Small intestine (tissue), 7 donors: ENCODE results near the gene GALNT18. TPM values are rescaled to one million over a fixed set of nuclear protein-coding genes. Genes with fewer than 3 reads are reported as not detected.

Source experiments
- DNase-seq, 2 donors: peaks; one replicate each; pipeline versions ENCODE4 v3.0.0 to v3.0.0-alpha.2; 2013
- FAIRE-seq: peaks from 2 replicates; lab custom pipeline; 2012; peaks lifted over from hg19 to GRCh38; lab: Jason Lieb, UNC
- H3K27ac ChIP-seq, 3 donors: one replicate each; pipeline ENCODE4 v1.5.1; 2013; ENCODE audit warnings: low read length in 2 of 3, mild to moderate bottlenecking in 2 of 3, control low read depth in 1 of 3, inconsistent platforms in 1 of 3, low read depth in 1 of 3, moderate library complexity in 1 of 3
- H3K27me3 ChIP-seq, 3 donors: one replicate each; pipeline ENCODE4 v1.6.1; 2013; ENCODE audit warnings: low read length in 3 of 3, inconsistent platforms in 1 of 3; ENCODE audit not compliant: control insufficient read depth in 3 of 3, insufficient read depth in 3 of 3
- H3K36me3 ChIP-seq, 3 donors: one replicate each; pipeline ENCODE4 v1.6.1; 2013; ENCODE audit warnings: low read length in 3 of 3, inconsistent platforms in 1 of 3, low read depth in 1 of 3, mild to moderate bottlenecking in 1 of 3, moderate library complexity in 1 of 3; ENCODE audit not compliant: control insufficient read depth in 3 of 3, insufficient read depth in 2 of 3
- H3K4me1 ChIP-seq, 3 donors: one replicate each; pipeline ENCODE4 v1.6.1; 2013; ENCODE audit warnings: low read length in 2 of 3, inconsistent platforms in 1 of 3, low read depth in 1 of 3, mild to moderate bottlenecking in 1 of 3, moderate library complexity in 1 of 3; ENCODE audit not compliant: control insufficient read depth in 3 of 3, insufficient read depth in 2 of 3
- H3K4me3 ChIP-seq, 3 donors: one replicate each; pipeline ENCODE4 v1.5.1; 2013; ENCODE audit warnings: low read length in 3 of 3, control low read depth in 1 of 3, inconsistent platforms in 1 of 3, low read depth in 1 of 3, mild to moderate bottlenecking in 1 of 3, moderate library complexity in 1 of 3
- H3K9me3 ChIP-seq, 2 donors: one replicate each; pipeline ENCODE4 v1.6.1; 2013; ENCODE audit warnings: low read depth in 1 of 2, low read length in 1 of 2; ENCODE audit not compliant: control insufficient read depth in 2 of 2, insufficient read depth in 1 of 2
- WGBS, 3 donors: extraction: QIAGEN DNeasy Blood & Tissue Kit; methylation state at CpG; one replicate each; pipeline ENCODE4 v1.1.7; 2013; 5-methylcytosine and 5-hydroxymethylcytosine counted together
- polyA plus RNA-seq, 4 donors: library from polyadenylated mRNA; stranded (reverse) in 3 of 4; unstranded in 1 of 4; fragments of 200-250 nt in 3 of 4; fragments of 120-200 nt in 1 of 4; gene quantifications; one replicate each; pipeline versions ENCODE4 v1.2.1 to v1.2.3, GENCODE V29; 2013
- donor health status: healthy with polysubstance abuse.
- donor health status: control.
- donor health status: control.
- donor health status: Bipolar disorder and iron deficiency.
- donor health status: healthy.

Gene GALNT18
- polyA plus RNA-seq, 4 donors, result 0.45 to 18.9 (median 1.5) TPM

DNA sequence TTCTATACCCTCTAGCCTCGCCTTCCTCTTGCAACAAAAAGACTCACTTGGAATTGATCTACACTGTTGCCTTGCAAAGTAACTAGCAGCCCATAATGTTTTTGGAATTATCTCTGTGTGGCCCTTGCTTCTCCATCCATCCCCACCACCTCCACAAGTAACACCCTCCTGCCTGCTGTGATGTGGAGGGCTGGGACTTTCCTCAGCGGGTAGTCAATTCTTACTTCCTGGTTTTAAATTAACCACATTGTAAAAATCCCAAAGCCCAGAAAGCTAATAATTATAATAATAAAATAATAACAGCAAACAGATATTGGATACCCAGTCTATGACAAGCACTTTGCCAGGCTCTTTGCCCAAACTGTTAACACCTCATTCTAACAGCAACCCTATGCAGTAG is 40.8 kb upstream of the GALNT18 start:
- peaks cover 0 to 15% (median 3%) of the 10 kb centered on the region in 3 donors for H3K27me3 ChIP-seq
- H3K9me3 ChIP-seq, result peaks cover 0 to 4% of the 10 kb centered on the region in 2 donors
- H3K4me1 ChIP-seq, result no peaks in the 10 kb centered on the region
- FAIRE-seq (no peak), DNase-seq (no peak)
- H3K27ac ChIP-seq, result no peak overlapping the region
- WGBS, 3 donors, result 50 to 76% (median 56%) methylated on average over 2 of the region's 2 CpGs
- no peaks in the 10 kb centered on the region for H3K36me3 ChIP-seq
- no peak overlapping the region for H3K4me3 ChIP-seq

DNA sequence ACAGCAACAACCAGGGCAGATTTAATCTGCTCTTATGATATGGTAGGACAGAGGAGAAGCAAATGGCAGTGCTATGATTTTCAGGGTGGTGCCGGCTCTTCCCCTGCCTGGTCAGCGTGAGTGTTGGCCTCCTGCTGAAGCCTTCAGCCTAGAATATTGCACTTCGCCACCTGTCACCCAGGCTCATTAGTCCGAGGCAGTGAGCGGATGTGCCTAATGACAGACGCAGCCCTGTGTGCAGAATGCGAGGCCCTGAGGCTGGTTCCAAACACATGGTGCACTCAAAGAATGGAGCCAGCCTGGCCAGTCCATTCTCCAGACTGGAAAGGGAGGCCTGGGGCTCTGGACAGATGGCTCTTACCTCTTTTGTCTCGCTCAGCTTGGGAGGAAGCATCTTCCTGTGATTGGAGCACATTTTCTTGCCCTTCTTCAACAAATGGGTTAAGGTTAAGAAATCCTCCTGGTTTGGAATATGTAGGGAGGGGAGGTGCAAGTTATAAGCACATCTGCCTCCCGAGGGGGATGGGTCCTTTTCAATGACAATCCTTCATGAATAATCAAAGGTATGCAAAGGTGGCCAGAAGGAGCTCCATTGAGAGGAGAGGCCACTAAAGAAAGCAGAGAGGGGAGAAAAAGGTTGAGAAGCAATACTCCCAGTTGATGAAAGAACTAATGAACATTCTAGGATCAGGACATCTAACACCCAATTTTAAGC is 39.7 kb upstream of the GALNT18 start:
- Histone ChIP-seq H3K27me3 (peaks cover 0 to 15% (median 8%) of the 10 kb centered on the region in 3 donors), H3K9me3 (no peaks in the 10 kb centered on the region), H3K4me1 (no peaks in the 10 kb centered on the region), H3K36me3 (no peaks in the 10 kb centered on the region), H3K4me3 (no peak overlapping the region), H3K27ac (no peak overlapping the region)
- 80 to 84% (median 81%) methylated on average over 9 of the region's 9 CpGs for WGBS, 3 donors
- DNase-seq (no peak), FAIRE-seq (no peak)

DNA sequence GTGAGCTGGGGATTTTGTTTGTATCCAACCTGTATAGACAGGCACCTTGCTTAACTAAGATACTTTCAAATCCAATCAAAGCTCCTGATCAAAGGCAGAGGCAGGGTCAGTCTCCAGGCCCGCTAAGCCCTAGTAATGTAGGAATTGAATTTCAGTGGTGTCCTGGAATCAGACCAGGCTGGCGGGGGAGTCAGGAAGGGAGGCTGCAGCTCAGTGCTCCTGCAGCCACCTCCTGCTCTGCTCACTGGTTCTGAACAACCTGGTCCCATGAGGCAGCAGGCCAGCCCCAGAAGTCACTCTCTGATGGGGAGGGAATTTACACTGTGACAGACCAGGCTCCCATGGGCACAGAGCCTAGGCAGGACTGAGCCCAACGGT is 38.5 kb upstream of the GALNT18 start:
- FAIRE-seq (no peak), DNase-seq (no peak)
- Histone ChIP-seq H3K4me3 (no peak overlapping the region), H3K27me3 (peaks cover 0 to 14% (median 8%) of the 10 kb centered on the region in 3 donors), H3K4me1 (no peaks in the 10 kb centered on the region), H3K36me3 (no peaks in the 10 kb centered on the region), H3K9me3 (no peaks in the 10 kb centered on the region), H3K27ac (no peak overlapping the region)
- WGBS, 3 donors, result 77 to 87% (median 79%) methylated on average over 3 of the region's 3 CpGs

DNA sequence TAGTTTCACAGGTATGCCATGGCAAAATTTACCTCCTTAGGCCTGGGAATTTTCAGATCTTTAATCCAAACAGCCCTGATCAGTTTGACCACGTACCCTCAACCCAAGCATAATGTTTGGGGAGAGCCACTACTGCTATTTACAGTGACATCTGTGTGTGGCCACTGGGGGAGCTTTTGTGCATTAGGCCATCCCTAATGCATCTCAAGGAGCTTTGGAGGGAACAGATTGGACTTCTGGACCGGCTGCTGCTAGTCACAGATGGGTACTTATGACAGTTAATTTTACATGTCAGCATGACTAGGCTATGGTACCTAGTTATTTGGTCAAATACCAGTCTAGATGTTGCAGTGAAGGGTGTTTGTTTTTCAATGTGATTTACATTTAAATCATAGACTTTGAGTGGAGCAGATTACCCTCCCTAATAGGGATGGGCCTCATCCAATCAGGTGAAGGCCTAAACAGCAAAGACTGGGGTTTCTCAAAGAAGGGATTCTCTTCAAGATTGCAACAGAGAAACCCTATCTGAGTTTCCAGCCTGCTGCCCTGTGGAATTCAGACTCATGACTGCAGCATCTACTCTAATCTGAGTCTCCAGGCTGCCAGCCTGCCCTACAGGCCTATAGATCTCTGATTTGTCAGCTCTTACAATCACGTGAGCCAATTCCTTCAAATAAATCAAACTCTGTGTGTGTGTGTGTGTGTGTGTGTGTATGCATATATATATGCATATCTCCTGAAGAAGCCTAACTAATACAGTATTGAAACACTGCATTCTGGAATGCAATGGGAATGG is 38.0 kb upstream of the GALNT18 start:
- H3K4me3 ChIP-seq, result no peak overlapping the region
- no peaks in the 10 kb centered on the region for H3K4me1 ChIP-seq
- DNase-seq (no peak), FAIRE-seq (no peak)
- no peaks in the 10 kb centered on the region for H3K36me3 ChIP-seq
- 68 to 75% (median 71%) methylated on average over 3 of the region's 3 CpGs for WGBS, 3 donors
- H3K27ac ChIP-seq, result no peak overlapping the region
- H3K9me3 ChIP-seq, result no peaks in the 10 kb centered on the region
- peaks cover 0 to 11% (median 8%) of the 10 kb centered on the region in 3 donors for H3K27me3 ChIP-seq

DNA sequence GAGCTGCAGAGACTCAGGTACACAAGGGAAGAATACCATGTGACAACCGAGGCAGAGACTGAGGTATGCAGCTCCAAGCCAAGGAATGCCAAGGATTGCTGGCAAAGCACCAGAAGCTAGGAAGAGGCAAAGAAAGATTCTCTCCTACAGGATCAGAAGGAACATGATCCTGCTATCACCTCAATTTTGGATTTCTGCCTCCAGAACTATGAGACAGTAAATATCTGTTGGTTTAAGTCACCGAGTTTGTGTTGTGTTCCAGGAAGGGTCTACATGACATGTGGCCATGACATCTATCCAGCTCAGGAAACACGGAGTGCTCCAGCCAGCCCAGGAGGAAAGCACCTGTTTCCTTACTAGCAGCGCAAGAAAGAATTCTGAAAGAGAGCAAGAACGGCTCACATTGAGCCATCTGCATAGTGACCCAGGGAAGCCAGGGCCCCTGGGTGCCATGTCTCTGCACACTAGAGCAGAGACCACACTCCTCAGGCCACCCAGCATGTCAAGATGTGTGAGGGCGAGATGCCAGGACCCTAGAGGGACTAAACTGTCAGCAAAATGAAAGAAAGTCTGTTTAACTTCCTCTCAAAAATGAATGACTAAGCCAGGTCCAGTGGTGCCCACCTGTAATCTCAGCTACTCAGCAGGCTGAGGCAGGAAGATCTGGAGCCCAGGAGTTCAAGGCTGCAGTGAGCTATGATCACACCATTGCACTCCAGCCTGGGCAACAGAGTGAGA is 35.6 kb upstream of the GALNT18 start:
- H3K4me1 ChIP-seq, result no peaks in the 10 kb centered on the region
- H3K9me3 ChIP-seq, result no peaks in the 10 kb centered on the region
- H3K4me3 ChIP-seq, result no peak overlapping the region
- no peak for DNase-seq
- 54 to 64% (median 58%) methylated on average over 6 of the region's 6 CpGs for WGBS, 3 donors
- H3K27me3 ChIP-seq, result peaks cover 0 to 6% (median 5%) of the 10 kb centered on the region in 3 donors
- H3K36me3 ChIP-seq, result no peaks in the 10 kb centered on the region
- H3K27ac ChIP-seq, result no peak overlapping the region
- no peak for FAIRE-seq

DNA sequence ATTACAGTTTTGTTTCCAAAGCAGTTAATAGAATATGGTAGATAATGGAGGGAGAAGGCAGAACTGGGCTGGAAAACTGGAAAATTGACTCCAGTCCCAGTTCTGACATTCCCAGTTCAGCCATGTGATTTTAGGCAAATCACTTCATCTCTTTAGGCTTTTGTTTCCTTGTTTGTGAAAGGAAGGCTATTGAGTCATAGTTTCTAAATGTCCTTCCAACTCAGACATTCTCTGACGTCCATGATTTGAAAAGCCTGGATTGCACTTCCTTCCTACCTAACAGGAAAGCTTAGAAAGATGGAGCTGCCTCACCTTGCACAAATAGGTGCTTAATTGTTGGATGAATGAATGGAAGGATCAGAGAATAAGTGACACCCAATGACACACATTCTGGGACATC is 19.8 kb upstream of the GALNT18 start:
- Histone ChIP-seq H3K9me3 (no peaks in the 10 kb centered on the region), H3K27me3 (peaks cover 0 to 14% (median 6%) of the 10 kb centered on the region in 3 donors), H3K4me1 (no peaks in the 10 kb centered on the region), H3K27ac (no peak overlapping the region), H3K4me3 (no peak overlapping the region), H3K36me3 (no peaks in the 10 kb centered on the region)
- FAIRE-seq, result no peak
- WGBS, 3 donors, result 50 to 60% (median 51%) methylated on average over 1 of the region's 1 CpG
- no peak for DNase-seq

DNA sequence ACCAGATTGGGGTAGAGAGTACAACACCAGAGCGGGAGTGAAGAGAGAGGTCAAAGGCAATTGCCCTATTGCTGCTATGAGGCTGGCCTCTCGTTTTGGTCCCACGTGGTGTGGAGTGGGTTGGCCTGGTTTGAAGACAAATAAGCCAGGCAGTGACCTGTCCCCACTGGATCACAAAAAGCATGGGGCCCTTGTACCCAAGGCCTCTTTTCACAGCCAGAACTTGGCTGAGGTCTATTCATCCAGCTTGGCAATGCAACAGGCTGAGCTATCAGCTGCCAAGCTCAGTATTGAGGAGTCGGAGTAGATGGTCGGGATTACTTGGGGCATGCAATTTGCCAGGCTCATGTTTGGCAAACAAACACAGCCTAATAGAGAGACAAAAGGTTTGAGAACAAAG is 19.2 kb upstream of the GALNT18 start:
- Histone ChIP-seq H3K27ac (no peak overlapping the region), H3K27me3 (peaks cover 0 to 17% (median 6%) of the 10 kb centered on the region in 3 donors), H3K4me3 (no peak overlapping the region), H3K9me3 (no peaks in the 10 kb centered on the region), H3K36me3 (no peaks in the 10 kb centered on the region), H3K4me1 (no peaks in the 10 kb centered on the region)
- 60 to 81% (median 65%) methylated on average over 5 of the region's 5 CpGs for WGBS, 3 donors
- FAIRE-seq, result no peak
- no peak for DNase-seq

DNA sequence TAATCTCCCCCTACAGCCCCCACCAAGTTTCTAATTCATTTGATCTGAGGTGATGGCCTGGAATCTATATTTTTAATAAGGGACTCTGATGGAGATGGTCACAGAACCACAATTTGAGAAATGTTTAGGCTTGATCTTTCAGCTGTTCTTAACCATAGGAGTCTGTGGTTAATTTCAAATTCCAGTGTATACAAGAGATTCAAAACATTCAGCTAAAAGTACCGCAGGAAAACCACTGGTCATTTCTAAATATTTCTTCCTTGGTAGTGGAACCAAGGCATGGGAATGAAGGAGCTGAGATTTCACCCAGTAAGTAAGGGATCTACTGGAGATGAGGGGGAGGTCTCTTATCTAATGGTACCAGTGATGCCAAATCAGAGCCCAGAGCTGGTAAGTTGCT is 18.3 kb upstream of the GALNT18 start:
- WGBS, 3 donors, result 85 to 91% (median 88%) methylated on average over 1 of the region's 1 CpG
- Histone ChIP-seq H3K4me3 (no peak overlapping the region), H3K4me1 (no peaks in the 10 kb centered on the region), H3K9me3 (no peaks in the 10 kb centered on the region), H3K36me3 (no peaks in the 10 kb centered on the region), H3K27me3 (peaks cover 0 to 17% (median 6%) of the 10 kb centered on the region in 3 donors), H3K27ac (no peak overlapping the region)
- DNase-seq, result no peak
- no peak for FAIRE-seq
